ENCODE results near the gene CEPT1. TPM values are rescaled to one million over a fixed set of nuclear protein-coding genes. Genes with fewer than 3 reads are reported as not detected.

Gene CEPT1
- total RNA-seq, 2 donors from 2014 or later = 16.9 to 26.0 TPM

DNA sequence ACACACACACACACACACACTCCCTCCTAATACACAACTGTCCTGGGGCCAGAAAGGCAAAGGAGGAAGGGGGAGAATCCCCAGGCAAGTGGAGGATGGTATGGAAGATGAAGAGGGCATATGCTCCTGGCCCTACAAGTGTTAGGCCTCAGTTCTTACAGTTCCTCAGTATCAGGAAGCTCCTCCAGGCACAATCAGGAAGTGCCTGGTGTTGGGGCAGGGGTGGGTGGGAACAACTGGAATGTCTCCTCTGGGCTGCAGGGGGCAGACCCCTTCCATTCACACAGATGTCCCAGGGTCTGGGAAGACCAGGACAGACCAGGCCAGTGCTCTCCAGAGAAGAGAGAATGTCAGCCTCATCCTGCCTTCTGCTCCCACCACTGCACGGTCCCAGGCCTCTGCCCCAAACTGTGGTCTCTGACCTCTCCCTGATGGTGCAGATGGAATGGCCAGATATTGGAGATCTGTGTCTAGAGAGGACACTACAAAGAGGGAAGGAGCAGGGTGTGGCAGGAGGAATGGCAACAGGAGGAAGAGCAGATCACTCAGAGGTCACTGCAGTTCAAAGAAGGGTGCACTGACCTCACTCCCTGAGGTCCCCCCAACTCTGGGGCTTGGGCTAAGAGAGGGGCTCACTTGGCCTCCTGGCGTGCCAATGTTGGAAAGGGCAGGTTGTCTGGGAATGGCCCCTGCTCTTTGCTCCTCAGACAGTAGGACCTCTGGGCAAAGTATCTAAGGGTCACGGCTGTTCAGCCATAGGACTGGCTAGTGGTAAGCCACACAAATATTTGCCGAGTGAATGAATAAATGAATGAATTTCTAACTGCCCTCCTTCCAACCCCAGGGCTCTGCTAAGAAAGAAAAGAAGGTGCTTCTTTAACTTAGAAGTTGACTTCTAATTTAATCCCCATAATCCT, 62.9 kb downstream of the CEPT1 start:
- intact Hi-C loops (cut with DNase I) = no loop called here
- DNase-seq (no peak), ATAC-seq (no peak)
- no peak for TF ChIP-seq POLR2A (IDR thresholded peaks at IDR 0.05)
- TF ChIP-seq, protein P1, sequence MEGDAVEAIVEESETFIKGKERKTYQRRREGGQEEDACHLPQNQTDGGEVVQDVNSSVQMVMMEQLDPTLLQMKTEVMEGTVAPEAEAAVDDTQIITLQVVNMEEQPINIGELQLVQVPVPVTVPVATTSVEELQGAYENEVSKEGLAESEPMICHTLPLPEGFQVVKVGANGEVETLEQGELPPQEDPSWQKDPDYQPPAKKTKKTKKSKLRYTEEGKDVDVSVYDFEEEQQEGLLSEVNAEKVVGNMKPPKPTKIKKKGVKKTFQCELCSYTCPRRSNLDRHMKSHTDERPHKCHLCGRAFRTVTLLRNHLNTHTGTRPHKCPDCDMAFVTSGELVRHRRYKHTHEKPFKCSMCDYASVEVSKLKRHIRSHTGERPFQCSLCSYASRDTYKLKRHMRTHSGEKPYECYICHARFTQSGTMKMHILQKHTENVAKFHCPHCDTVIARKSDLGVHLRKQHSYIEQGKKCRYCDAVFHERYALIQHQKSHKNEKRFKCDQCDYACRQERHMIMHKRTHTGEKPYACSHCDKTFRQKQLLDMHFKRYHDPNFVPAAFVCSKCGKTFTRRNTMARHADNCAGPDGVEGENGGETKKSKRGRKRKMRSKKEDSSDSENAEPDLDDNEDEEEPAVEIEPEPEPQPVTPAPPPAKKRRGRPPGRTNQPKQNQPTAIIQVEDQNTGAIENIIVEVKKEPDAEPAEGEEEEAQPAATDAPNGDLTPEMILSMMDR (IDR thresholded peaks at IDR 0.05) = no peak
- H3K9me3 ChIP-seq = no peaks in the 10 kb centered on the region
- peak overlapping the region; percentile 83 to 98 (median 94) for H3K27ac ChIP-seq
- H3K36me3 ChIP-seq (replicated peaks in 1 of 2; ENCODE audit: insufficient read depth in 1 of 2, low read depth in 2 of 2) = no peaks in the 10 kb centered on the region
- 38 to 39% methylated on average over 3 to 4 of the region's 4 CpGs for whole genome bisulfite sequencing, 2 donors
- no peaks in the 10 kb centered on the region for H3K27me3 ChIP-seq
- peak overlapping the region in 1 of 2 donors; percentile 66 for H3K4me3 ChIP-seq
- peaks cover 65% of the 10 kb centered on the region for H3K4me1 ChIP-seq

DNA sequence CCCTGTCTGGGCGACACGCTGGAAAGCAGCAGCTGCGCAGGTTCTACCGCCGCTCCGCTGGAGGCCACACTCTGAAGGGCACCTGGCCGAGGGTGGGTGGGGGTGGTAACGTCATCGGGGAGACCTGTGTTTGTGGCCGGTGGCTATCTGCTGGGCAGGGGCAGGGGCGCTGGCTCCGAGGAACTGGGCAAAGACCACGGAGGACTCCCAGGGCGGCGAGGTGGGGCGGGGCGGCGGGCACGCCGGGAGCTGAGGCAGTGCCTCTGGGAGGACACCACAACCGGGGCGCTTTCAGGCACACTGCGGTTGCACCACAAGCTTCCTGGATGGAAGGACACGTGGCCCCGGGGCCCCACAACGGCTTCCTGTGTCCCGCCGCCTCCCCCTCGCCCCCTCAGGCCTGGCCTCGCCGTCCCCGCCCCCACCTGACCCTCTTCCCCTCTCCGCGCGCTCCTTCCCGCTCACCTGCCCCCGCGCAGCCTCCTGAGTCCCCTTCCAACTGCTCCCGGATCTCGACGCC, 63.7 kb downstream of the CEPT1 start:
- DNase-seq = peak; percentile 79 to 92 (median 85)
- Histone ChIP-seq H3K9me3 (no peaks in the 10 kb centered on the region), H3K36me3 (replicated peaks in 1 of 2; ENCODE audit: insufficient read depth in 1 of 2, low read depth in 2 of 2) (no peaks in the 10 kb centered on the region), H3K27ac (peak overlapping the region; percentile 83 to 98 (median 94)), H3K27me3 (no peaks in the 10 kb centered on the region), H3K4me3 (peak overlapping the region; percentile 66 to 94), H3K4me1 (peaks cover 60% of the 10 kb centered on the region)
- intact Hi-C loops (cut with DNase I) = no loop called here
- peak; percentile 70 for ATAC-seq
- peak in 2 of 3 donors; percentile 63 to 64 for TF ChIP-seq POLR2A (IDR thresholded peaks at IDR 0.05)
- TF ChIP-seq, protein P1 (IDR thresholded peaks at IDR 0.05) = no peak
- 6% methylated on average over 38 of the region's 41 CpGs; no CpG with 5 or more reads in 1 of the 2 donors for WGBS, 2 donors

DNA sequence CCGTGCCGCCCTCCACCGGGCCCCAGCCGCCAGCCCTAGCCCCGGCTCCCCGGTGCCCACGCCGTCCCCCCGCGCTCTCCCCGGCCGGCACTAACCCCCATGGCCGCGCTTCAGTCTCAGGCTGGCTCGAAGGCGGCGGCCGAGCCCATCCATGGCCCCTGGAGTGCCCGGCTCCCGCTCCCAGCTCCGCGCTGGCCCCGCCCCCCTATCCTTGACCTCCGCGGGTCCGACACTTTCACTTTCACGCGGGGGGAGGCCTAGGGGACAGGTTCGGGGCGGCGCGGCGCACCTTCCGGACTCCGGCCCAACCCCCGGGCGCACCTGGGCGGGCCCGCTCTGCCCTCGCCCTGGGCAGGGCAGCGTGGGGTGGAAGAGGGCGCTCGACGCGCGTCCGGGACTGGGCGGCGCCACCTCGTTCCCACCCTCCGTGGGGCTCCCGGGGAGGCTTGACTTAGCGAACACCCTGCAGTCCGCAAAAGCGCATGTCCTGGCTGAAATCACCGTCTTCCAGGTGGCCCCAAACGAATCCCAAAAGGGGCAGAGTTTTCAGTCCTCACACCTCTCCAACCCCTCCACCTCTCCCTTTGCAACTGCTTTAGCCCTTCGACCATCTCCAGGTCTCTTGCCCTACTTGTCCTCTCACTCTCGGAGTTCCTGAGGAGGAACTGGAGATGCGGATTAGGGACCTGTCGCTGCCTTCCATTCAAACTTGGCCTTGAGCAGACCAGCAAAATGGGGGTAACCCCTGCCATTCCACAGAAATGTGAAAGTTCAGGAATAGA, 64.4 kb downstream of the CEPT1 start:
- Histone ChIP-seq H3K27me3 (no peaks in the 10 kb centered on the region), H3K27ac (peak overlapping the region; percentile 83 to 98 (median 94)), H3K4me1 (peaks cover 53% of the 10 kb centered on the region), H3K9me3 (no peaks in the 10 kb centered on the region), H3K36me3 (replicated peaks in 1 of 2; ENCODE audit: insufficient read depth in 1 of 2, low read depth in 2 of 2) (no peaks in the 10 kb centered on the region), H3K4me3 (peak overlapping the region; percentile 66 to 94)
- intact Hi-C loops (cut with DNase I) = no loop called here
- ATAC-seq (peak; percentile 81), DNase-seq (peak; percentile 70 to 76 (median 74))
- 2 to 5% methylated on average over 23 to 59 of the region's 61 CpGs for WGBS, 2 donors
- TF ChIP-seq POLR2A (IDR thresholded peaks at IDR 0.05) = peak; percentile 67 to 76 (median 70)
- TF ChIP-seq, protein P1 (IDR thresholded peaks at IDR 0.05) = no peak

DNA sequence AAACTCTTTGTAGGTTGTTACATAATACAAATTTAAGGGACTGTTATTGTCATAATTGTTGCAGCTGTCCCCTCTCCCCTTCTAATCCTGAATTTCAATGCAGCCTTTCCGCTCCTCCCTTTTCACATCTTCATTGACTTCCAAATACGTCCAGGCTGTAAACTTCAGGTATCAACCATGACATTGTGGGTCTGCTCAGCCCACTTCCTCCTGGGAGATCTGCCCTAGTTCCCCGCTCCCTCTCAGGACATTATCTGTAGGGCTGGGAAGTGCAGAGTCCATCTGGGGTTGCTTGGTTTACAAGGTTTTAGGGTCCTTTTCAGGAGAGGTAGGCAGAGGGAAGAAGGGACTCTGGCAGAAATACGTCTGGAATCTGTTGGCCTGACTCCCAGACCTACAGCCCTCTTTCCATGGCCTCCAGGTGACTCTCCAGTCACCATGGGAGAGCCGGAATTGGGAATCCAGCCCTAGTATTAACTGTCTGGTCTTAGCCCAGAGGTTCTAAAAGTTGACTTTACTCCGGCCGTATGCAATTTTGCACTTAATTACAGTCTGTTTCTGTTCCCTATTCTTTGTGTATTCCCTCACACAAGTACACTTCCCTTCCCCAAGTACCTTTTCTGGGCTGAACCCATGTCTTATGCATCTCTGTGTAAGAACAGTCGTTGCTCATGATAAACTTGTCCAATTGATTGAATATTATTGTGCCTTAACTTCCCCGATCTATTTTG, 65.1 kb downstream of the CEPT1 start:
- H3K4me3 ChIP-seq = no peak overlapping the region
- no peaks in the 10 kb centered on the region for H3K27me3 ChIP-seq
- peaks cover 46% of the 10 kb centered on the region for H3K4me1 ChIP-seq
- ATAC-seq = no peak
- H3K27ac ChIP-seq = peak overlapping the region; percentile 83 to 98 (median 94)
- WGBS, 2 donors = 51 to 57% methylated on average over 9 of the region's 9 CpGs
- no peaks in the 10 kb centered on the region for H3K36me3 ChIP-seq (replicated peaks in 1 of 2; ENCODE audit: insufficient read depth in 1 of 2, low read depth in 2 of 2)
- no peak for DNase-seq
- intact Hi-C loops (cut with DNase I) = no loop called here
- no peaks in the 10 kb centered on the region for H3K9me3 ChIP-seq
- no peak for TF ChIP-seq POLR2A (IDR thresholded peaks at IDR 0.05)

Data from body of pancreas (tissue), 4 donors.